GM18508 (cell line): ENCODE data around the gene TUBB.

ENCODE experiments used
- ATAC-seq: cut with Tn5 transposase; IDR thresholded peaks from one replicate; pipeline ENCODE4 v1.9.1; 2021; ENCODE audit warnings: moderate number of reproducible peaks; ENCODE audit not compliant: insufficient read depth, unreplicated experiment

TUBB gene

DNA sequence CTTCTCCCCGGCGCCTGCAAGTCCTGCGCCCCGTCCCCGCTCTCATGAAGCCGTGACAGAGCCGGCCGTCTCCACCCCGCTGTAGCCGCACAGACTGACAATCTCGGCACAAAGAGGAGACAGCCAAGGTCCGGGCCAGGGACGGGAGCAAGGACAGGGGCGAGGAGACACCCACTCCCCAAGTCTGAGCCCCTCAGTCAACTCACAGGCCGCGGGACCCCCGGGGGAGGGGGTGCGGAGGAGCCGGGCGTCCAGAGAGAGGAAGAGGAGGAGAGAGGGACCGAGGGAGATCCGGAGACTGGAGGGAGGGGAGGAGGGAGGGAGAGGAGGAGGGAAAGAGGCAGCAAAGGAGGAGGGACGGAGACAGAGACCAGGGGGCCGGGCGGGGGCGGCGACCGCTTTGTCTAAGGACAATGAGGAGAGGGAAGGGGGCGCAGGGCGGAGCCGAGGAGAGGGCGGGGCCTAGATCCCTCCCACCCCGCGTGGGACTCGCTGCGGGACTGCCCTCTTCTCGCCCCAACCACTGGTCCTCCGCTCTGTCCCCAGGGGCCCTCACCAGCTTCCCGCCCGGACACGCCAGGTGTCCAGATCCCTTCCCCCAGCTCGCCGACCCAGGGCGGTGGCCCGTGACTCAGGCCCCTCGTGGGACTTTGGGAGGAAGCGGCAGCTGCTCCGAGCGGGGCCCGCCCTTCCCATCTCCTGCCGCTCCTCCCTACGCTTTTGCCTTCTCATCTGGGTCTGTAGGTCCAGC lies 33.1 kb upstream of the TUBB start:
- no peak for ATAC-seq

DNA sequence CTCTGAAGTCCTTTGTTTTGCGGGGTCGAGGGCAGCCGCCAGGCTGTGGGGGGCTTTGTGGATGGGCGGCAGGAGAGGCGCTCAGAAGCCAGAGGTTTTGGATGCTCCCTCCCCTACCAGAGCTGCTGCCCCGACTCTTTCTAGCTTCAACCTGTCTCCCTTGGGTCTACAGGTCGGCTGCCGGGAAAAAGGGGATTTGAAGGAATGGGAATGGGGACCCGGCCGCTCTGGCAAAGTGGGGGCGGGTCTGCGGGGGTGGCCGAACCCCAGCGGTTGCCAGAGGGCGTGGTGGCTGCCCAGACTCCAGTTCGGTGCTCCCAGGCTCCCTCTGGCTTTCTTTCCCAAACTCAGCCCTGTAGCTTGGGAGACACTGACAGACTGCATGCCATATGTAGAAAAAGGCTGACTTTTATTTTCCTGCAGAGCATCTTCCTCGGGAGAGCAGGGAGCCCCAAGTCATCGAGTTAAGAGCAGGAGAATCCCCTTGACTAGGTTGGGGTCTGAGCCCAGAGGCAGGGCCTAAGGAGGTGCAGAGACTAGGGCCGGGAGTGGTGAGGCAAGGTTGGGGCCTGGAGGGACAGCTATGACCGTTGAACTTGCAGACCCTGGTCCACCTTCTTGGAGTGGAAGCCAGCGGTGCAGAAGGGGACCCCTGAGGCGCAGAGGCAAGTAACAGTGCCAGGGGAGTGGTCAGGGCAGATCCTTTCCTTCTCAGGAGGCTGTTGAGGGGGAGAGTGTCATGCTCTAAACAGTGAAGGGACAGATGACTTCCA lies 32.3 kb upstream of the TUBB start:
- ATAC-seq, result no peak

GRCh38 chr6:30688569-30688968 lies 31.6 kb upstream of the TUBB start:
- ATAC-seq, result no peak

GRCh38 chr6:30689022-30689865 lies 30.9 kb upstream of the TUBB start:
- no peak for ATAC-seq

DNA sequence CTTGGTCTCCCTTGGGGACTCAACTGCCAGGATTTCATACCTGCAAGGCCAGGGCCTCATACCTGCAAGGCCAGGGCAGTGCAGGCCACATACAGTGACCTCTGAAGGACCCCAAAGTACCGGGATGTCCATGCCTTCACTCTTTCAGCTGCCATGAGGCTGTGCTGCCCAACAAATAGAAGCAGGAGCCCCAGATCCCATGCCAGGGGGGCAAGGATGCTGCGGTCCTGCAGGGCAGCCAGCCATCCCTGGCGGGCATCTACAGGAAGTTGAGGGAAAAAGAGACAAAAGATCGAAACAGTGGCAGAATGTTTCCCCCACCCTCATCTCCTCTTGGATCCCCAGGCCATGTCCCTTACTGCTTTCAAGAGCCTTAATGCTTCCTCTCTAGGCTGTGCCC lies 30.2 kb upstream of the TUBB start:
- no peak for ATAC-seq

DNA sequence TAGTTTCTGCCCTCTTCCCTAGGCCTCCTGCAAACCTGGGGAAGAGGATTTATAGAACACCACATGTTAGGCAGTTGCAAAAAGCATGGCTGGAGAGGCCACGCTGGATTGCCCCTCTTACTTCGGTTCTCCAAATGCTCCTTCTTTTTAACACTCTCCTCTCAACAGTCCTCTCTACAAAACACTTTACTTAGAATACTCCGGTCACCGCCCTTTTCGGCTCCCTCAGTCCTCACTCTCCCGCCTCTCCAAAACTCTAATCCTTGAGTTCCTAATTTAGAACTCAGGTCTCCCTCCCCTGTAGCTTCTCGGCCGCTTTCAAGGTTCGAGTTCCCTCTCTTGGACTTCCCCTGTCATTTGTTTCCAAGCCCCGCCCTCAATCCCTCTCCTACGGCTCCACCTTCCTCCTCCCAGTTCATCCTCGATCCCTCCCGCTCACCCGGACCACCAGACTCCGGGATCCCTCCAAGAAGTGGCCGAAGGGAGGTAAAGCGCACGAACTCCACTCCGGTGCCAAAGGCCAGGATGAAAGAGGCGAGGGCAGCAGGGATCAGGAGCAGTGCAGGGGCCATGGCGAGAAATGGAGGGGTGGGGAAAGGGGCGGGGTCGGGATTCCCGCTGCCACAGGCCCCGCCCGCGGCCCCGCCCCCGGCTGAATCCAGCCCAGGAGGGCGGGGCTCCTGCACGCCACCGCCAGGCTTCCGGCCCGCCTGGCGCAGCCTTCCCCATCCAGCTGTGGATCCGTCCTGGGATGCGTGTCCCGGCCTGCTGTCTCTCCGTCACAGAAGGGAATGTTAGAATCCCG lies 29.5 kb upstream of the TUBB start, which contains the start of gene NRM:
Gene NRM (minus strand): TSS at position 582 of the 805 bp plus-strand sequence. CDS start 10 bp downstream, at position 572.
- ATAC-seq, result no peak

GRCh38 chr6:30691208-30691847 lies 28.8 kb upstream of the TUBB start:
- ATAC-seq, result no peak

DNA sequence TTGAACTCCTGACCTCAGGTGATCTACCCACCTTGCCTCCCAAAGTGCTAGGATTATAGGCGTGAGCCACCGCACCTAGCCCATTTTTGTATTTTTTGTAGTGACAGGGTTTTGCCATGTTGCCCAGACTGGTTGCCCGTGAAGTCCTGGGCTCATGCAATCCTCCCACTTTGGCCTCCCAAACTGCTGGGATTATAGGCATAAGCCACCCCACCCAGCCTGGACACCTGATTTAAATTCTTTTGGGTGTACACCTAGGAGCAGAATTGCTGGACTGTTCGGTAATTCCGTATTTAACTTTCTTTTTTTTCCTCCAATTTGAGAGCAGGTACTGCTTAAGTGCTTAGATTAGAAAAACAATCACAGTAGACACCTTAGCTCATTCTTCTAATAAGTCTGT lies 23.7 kb upstream of the TUBB start:
- no peak for ATAC-seq

DNA sequence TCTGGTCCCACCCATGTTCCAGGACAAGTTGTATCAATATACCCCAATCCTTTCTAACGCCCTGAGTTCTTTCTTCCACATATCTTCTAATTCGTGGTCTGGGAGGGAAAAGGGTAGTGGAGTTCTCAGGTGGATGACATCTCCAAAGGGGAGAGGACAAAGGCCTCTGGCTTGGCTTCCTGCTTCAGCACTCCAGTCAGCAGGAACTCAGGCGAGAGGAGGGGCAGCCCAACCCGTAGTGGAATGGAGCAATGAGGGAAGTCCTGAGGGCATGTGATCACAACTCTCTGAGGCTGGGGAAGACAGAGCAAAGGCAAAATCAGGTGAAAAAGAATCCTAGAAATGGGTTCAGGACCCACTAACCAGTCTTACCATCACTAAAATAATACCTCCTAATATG lies 19.8 kb upstream of the TUBB start:
- no peak for ATAC-seq

DNA sequence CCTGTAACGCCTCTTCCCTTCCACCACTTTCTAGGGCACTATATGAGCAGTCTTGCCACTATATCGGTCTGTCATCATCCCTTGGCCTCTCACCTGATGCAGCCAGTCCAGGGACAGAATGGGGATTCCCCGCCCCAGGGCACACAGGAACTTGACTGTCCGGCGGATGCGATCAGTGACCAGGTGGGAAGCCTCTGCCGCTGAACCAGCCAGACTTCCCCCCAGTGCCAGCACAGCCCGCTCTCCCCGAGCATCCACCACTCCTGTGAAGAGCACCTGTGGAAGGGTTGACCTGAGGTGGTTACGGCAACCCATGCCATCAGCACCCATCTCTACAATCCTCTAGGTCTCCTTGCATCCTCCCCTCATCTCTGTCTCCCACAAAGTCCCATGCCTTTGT lies 17.1 kb upstream of the TUBB start:
- ATAC-seq, result no peak

- no peak for ATAC-seq
Measured at GRCh38 chr6:30703821-30704220, 16.3 kb upstream of the TUBB start.

DNA sequence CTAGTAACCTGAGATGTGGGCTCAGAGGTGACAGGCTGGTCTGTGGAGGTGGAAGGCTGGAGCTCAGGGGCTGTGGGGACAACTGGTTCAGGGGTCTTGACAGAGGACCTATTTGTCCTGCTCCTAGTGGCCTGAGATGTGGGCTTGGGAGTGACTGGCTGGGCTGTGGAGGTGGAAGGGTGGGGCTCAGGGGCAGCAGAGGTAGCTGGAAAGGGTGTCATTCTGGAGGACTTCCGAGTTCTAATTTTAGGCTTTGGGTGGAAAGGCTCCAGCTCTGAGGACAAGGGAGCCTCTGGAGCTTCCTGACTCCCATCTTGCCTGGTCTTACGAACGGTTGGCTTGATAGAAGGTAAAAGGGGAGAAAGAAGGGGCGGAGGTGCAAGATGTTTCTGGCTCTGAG lies 14.5 kb upstream of the TUBB start:
- ATAC-seq, result no peak

GRCh38 chr6:30707281-30707850 lies 12.8 kb upstream of the TUBB start:
- ATAC-seq, result no peak

GRCh38 chr6:30709101-30709868 lies 10.9 kb upstream of the TUBB start:
- ATAC-seq, result no peak

- ATAC-seq, result no peak
Measured at GRCh38 chr6:30711758-30712380, 8.3 kb upstream of the TUBB start.

DNA sequence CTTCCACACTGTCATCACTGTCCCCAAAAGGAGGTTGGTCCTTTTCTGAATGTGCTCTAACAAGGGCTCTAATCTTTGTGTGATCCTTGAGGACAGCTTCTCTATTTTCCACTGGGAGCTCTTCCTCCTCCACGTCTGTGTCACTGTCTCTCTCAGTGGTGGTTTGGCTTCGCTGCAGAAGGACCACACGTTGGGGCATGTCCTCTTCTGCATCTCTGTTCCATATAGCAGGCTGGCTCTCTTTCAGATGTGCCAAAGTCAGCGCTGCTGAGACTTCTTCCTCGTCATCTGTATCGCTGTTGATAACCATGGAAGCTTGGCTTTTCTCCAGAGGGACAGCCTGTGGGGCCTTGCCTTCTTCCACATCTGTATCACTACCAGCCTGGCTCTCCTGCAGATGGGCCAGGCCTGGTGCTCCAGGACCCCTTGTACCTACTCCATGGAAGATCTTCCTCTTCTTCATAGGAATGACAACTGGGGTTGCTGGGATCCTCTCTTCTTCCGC lies 7.7 kb upstream of the TUBB start:
- no peak for ATAC-seq

DNA sequence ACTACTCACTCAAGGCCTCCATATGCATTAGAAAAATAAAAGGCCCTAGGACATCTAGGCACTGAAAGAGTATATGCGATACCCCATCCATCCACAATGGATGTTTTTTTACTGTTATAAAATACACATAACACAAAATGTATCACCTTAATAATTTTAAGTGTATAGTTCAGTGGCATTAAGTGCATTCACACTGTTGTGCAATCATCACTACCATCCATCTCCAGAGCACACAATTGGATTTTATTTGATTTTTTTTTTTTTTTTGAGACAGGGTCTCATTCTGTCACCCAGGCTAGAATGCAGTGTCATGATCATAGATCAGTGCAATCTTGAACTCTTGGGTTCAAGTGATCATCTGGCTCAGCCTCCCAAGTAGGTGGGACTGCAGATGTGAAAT lies 5.9 kb upstream of the TUBB start:
- ATAC-seq, result no peak

DNA sequence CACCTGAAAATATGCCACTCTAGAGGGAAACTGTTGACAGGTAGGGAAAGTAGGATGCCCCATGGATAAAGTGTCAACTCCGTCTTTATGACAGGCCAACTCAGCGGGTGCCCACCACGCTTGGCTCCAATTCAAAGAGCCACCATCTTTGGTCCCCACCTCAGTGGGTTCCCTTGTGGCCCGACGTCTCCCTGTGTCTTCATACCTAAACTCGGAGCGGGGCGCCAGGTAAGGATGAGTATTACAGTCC lies 3.3 kb upstream of the TUBB start:
- ATAC-seq, result no peak
